GM18951 (cell line): ENCODE data around the gene UMOD.

Experiments used
- POLR2A ChIP-seq: IDR thresholded peaks from 4 replicates; pipeline ENCODE4 v1.6.1; 2011; ENCODE audit warnings: mild to moderate bottlenecking; ENCODE audit not compliant: insufficient read length, insufficient read depth; ENCODE audit errors: extremely low read depth
- in situ Hi-C: fragments of 300-500 bp; cut with MboI; formaldehyde crosslinking; loops from one replicate; pipeline ENCODE4 v1.12.0; 2022; ENCODE audit warnings: low sequenced_read_pairs, mixed read lengths, inconsistent platforms; ENCODE audit not compliant: unreplicated experiment

UMOD gene

GRCh38 chr16:20352615-20353014 lies at the start of gene UMOD:
UMOD (minus strand) TSS chr16:20352715; CDS start chr16:20350737, 1,978 bp downstream.
- in situ Hi-C loops: no loop called here
- no peak for TF ChIP-seq POLR2A

- TF ChIP-seq POLR2A: no peak
- in situ Hi-C loops: no loop called here
These were observed 49.0 kb upstream of the UMOD start for GRCh38 chr16:20401475-20402016.

GRCh38 chr16:20401066-20401465 lies 48.6 kb upstream of the UMOD start:
- TF ChIP-seq POLR2A: no peak
- in situ Hi-C loops: no loop called here

GRCh38 chr16:20399185-20399584 lies 46.7 kb upstream of the UMOD start:
- in situ Hi-C loops: loop anchor here (25.0 kb wide), 1 partner anchor 487 kb away; no protein-coding TSS in a partner anchor
- TF ChIP-seq POLR2A: no peak

- in situ Hi-C loops: loop anchor here (25.0 kb wide), 1 partner anchor 486 kb away; no protein-coding TSS in a partner anchor
- no peak for TF ChIP-seq POLR2A
These were observed 46.1 kb upstream of the UMOD start for GRCh38 chr16:20398603-20399002.

GRCh38 chr16:20397468-20398074 lies 45.1 kb upstream of the UMOD start:
- no peak for TF ChIP-seq POLR2A
- in situ Hi-C loops: loop anchor here (25.0 kb wide), 1 partner anchor 485 kb away; no protein-coding TSS in a partner anchor

- TF ChIP-seq POLR2A: no peak
- in situ Hi-C loops: loop anchor here (25.0 kb wide), 1 partner anchor 485 kb away; no protein-coding TSS in a partner anchor
These were observed 44.4 kb upstream of the UMOD start for GRCh38 chr16:20396846-20397467.

- in situ Hi-C loops: loop anchor here (25.0 kb wide), 1 partner anchor 484 kb away; no protein-coding TSS in a partner anchor
- no peak for TF ChIP-seq POLR2A
These were observed 43.4 kb upstream of the UMOD start for GRCh38 chr16:20395946-20396345.

- no peak for TF ChIP-seq POLR2A
- in situ Hi-C loops: loop anchor here (25.0 kb wide), 1 partner anchor 482 kb away; no protein-coding TSS in a partner anchor
These were observed 41.5 kb upstream of the UMOD start for GRCh38 chr16:20393801-20394577.

GRCh38 chr16:20391045-20391444 lies 38.5 kb upstream of the UMOD start:
- no peak for TF ChIP-seq POLR2A
- in situ Hi-C loops: loop anchor here (25.0 kb wide), 1 partner anchor 479 kb away; no protein-coding TSS in a partner anchor

GRCh38 chr16:20388854-20389253 lies 36.3 kb upstream of the UMOD start:
- in situ Hi-C loops: loop anchor here (25.0 kb wide), 1 partner anchor 477 kb away; no protein-coding TSS in a partner anchor

GRCh38 chr16:20387978-20388377 lies 35.5 kb upstream of the UMOD start:
- in situ Hi-C loops: loop anchor here (25.0 kb wide), 1 partner anchor 476 kb away; no protein-coding TSS in a partner anchor
- TF ChIP-seq POLR2A: no peak

More at GRCh38 chr16:20388854-20389253, 36.3 kb upstream of the UMOD start:
- TF ChIP-seq POLR2A: no peak
